Right lobe of liver (tissue), 4 donors: Measurements from ENCODE around the gene MYADM.

ENCODE experiments used
- POLR2A ChIP-seq: fragments of 450-650 bp; IDR thresholded peaks from one replicate; pipeline ENCODE4 v1.6.1; 2017; ENCODE audit warnings: antibody characterized with exemption, mild to moderate bottlenecking
- TF ChIP-seq, protein P1 (sequence below), 4 donors: fragments of 200-600 bp in 3 of 4; fragments of 450-650 bp in 1 of 4; IDR thresholded peaks; one replicate each; pipeline versions ENCODE4 v1.5.1 to v1.8.0; 2016 to 2022; ENCODE audit warnings: antibody characterized with exemption in 4 of 4, mild to moderate bottlenecking in 2 of 4
- donor health status: DM: no; HTN: no; CAD: no.
- donor health status: DM: no; HTN: no; CAD: no.
- donor health status: DM: no; HTN: yes; CAD: no.

DNA sequence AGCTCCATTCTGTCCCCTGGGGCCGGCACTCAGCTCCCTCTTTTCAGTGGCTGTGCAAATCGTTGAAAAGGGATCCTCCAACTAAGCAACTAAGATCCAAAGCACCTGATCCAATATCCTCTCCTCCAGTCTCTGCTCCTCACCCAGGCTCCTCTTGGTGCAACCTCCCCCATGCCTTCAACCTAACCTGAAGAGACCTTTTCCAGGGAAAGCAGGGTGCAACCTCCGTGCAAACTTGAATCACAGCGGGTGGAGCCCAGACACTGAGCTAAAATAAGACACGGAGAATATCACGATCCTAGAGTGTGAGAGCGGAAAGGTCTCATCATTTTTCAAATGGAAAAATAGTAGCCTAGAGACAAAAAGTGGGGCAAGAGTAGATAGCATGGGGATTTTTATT lies 49.7 kb downstream of the MYADM start:
- TF ChIP-seq, protein P1, sequence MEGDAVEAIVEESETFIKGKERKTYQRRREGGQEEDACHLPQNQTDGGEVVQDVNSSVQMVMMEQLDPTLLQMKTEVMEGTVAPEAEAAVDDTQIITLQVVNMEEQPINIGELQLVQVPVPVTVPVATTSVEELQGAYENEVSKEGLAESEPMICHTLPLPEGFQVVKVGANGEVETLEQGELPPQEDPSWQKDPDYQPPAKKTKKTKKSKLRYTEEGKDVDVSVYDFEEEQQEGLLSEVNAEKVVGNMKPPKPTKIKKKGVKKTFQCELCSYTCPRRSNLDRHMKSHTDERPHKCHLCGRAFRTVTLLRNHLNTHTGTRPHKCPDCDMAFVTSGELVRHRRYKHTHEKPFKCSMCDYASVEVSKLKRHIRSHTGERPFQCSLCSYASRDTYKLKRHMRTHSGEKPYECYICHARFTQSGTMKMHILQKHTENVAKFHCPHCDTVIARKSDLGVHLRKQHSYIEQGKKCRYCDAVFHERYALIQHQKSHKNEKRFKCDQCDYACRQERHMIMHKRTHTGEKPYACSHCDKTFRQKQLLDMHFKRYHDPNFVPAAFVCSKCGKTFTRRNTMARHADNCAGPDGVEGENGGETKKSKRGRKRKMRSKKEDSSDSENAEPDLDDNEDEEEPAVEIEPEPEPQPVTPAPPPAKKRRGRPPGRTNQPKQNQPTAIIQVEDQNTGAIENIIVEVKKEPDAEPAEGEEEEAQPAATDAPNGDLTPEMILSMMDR (IDR thresholded peaks at IDR 0.05), result no peak
- no peak for TF ChIP-seq POLR2A
